ENCODE data around the gene FRK. TPM values are rescaled to one million over a fixed set of nuclear protein-coding genes. Genes with fewer than 3 reads are reported as not detected.
"Not testable (repeated sequence)": the region's sequence is repeated elsewhere in the genome, so short reads cannot be mapped to it uniquely, and the experiment has no call there.

FRK gene
- total and polyA plus RNA-seq, 2 donors: 0.80 to 0.98 TPM

DNA sequence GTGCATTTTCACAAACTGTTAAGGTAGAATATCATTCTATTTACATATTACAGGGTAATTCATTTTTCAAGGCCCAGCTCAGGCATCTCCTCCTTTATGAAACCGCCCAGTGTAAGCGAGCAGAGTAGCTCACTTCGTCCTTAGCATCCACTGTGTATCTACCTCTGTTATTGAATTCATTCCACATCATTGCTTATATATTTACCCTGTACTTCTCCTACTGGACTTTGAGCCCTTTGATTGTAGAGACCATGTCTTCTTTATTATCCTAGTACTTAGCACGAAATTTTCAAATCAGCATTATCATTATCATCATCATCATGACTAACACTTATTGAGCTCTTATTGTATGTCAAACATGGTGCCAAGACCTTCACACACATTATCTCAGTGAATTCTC is 76.7 kb downstream of the FRK start:
- Histone ChIP-seq H3K9me3 (ENCODE audit: control insufficient read depth in 2 of 2, insufficient read depth in 1 of 2, low read length in 1 of 2) (no peaks in the 10 kb centered on the region), H3K27ac (ENCODE audit: low read depth in 1 of 2, low read length in 1 of 2) (no peak overlapping the region)
- 93% methylated on average over 4 of the region's 4 CpGs for WGBS

DNA sequence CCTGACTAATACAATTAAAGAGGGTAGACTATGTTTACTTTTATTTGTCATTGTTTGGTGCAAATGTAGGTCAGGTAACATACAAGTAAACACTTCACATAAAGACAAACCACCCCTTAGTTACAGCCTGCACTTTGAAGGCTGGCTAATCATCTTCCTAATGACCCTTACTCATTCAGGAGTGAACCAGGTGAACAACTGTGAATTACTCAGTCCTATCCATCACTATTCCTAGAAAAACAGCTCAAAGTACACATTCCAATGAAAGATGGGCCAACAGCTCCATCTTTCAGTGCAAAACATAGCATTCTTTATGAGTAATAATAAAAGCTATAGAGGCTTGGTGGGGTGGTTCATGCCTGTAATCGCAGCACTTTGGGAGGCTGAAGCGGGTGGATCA is 78.2 kb downstream of the FRK start:
- H3K4me3 ChIP-seq (ENCODE audit: low read length in 2 of 2): no peak overlapping the region
- no peaks in the 10 kb centered on the region for H3K36me3 ChIP-seq (ENCODE audit: control insufficient read depth in 2 of 2, insufficient read depth in 2 of 2, low read length in 1 of 2)
- no peak overlapping the region for H3K27ac ChIP-seq (ENCODE audit: low read depth in 1 of 2, low read length in 1 of 2)
- DNase-seq (ENCODE audit: low read depth in 6 of 9, low spot score in 9 of 9): no peak
- H3K4me1 ChIP-seq (ENCODE audit: control insufficient read depth in 2 of 2, insufficient read depth in 2 of 2, low read length in 2 of 2): no peaks in the 10 kb centered on the region
- H3K9me3 ChIP-seq (ENCODE audit: control insufficient read depth in 2 of 2, insufficient read depth in 1 of 2, low read length in 1 of 2): no peaks in the 10 kb centered on the region
- 98% methylated on average over 2 of the region's 2 CpGs for WGBS
- no peaks in the 10 kb centered on the region for H3K27me3 ChIP-seq (ENCODE audit: control insufficient read depth in 2 of 2, insufficient read depth in 1 of 2, low read length in 1 of 2)

More for the DNA sequence above, 76.7 kb downstream of the FRK start:
- DNase-seq (ENCODE audit: low read depth in 6 of 9, low spot score in 9 of 9): no peak
- Histone ChIP-seq H3K36me3 (ENCODE audit: control insufficient read depth in 2 of 2, insufficient read depth in 2 of 2, low read length in 1 of 2) (no peaks in the 10 kb centered on the region), H3K4me3 (ENCODE audit: low read length in 2 of 2) (no peak overlapping the region), H3K4me1 (ENCODE audit: control insufficient read depth in 2 of 2, insufficient read depth in 2 of 2, low read length in 2 of 2) (no peaks in the 10 kb centered on the region), H3K27me3 (ENCODE audit: control insufficient read depth in 2 of 2, insufficient read depth in 1 of 2, low read length in 1 of 2) (no peaks in the 10 kb centered on the region)

DNA sequence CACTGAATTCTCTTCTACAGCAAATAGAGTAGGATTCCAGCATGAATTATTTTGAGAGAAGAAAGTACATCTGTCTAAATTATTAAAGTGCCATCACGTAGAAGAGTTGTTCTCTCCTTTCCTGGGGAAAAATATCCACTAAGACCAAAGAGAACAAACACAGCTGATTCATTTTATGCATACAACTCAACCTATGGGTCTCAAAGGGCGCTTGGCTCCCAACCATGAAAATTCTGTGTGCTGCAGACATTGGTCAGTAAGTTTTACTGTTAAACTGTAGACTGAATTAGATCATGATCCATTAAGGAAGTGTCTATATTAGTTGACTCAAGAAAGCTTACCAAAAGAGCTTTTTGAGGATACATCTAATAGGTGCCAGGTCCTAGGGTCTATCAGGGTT is 83.5 kb downstream of the FRK start:
- H3K27me3 ChIP-seq (ENCODE audit: control insufficient read depth in 2 of 2, insufficient read depth in 1 of 2, low read length in 1 of 2): no peaks in the 10 kb centered on the region

DNA sequence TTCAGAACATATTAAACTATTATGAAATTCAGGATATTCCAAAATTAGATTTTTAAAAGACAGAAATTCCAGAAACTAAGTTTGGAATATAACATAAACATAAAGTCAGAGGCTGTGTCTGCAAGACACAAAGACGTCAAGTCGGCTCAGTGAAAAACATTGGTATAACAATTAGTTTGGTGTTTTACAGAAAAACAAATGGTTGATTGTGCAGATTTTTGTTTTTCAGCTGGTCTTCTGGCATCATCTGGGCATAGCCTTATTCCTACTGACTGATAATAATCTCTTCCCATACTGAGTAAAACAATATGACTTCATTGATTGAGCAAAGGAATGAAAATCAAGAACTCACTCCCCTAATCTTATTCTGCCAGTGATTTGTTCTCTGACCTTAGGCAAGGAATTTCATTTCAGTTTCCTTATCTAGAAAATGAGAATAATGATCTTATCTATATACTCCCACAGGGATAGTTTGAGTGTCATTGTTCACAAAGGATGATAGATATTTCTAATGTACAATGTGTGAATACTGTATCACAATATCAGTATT is 84.3 kb downstream of the FRK start:
- 93% methylated on average over 2 of the region's 2 CpGs for WGBS
- no peaks in the 10 kb centered on the region for H3K27me3 ChIP-seq (ENCODE audit: control insufficient read depth in 2 of 2, insufficient read depth in 1 of 2, low read length in 1 of 2)
- no peak overlapping the region for H3K4me3 ChIP-seq (ENCODE audit: low read length in 2 of 2)
- DNase-seq (ENCODE audit: low read depth in 6 of 9, low spot score in 9 of 9): no peak
- H3K36me3 ChIP-seq (ENCODE audit: control insufficient read depth in 2 of 2, insufficient read depth in 2 of 2, low read length in 1 of 2): no peaks in the 10 kb centered on the region
- H3K27ac ChIP-seq (ENCODE audit: low read depth in 1 of 2, low read length in 1 of 2): no peak overlapping the region
- no peaks in the 10 kb centered on the region for H3K9me3 ChIP-seq (ENCODE audit: control insufficient read depth in 2 of 2, insufficient read depth in 1 of 2, low read length in 1 of 2)
- no peaks in the 10 kb centered on the region for H3K4me1 ChIP-seq (ENCODE audit: control insufficient read depth in 2 of 2, insufficient read depth in 2 of 2, low read length in 2 of 2)

More for the DNA sequence above, 83.5 kb downstream of the FRK start:
- H3K27ac ChIP-seq (ENCODE audit: low read depth in 1 of 2, low read length in 1 of 2): no peak overlapping the region
- no peak overlapping the region for H3K4me3 ChIP-seq (ENCODE audit: low read length in 2 of 2)
- no peaks in the 10 kb centered on the region for H3K9me3 ChIP-seq (ENCODE audit: control insufficient read depth in 2 of 2, insufficient read depth in 1 of 2, low read length in 1 of 2)
- DNase-seq (ENCODE audit: low read depth in 6 of 9, low spot score in 9 of 9): no peak
- H3K4me1 ChIP-seq (ENCODE audit: control insufficient read depth in 2 of 2, insufficient read depth in 2 of 2, low read length in 2 of 2): no peaks in the 10 kb centered on the region
- WGBS: 43% methylated on average over 2 of the region's 2 CpGs
- H3K36me3 ChIP-seq (ENCODE audit: control insufficient read depth in 2 of 2, insufficient read depth in 2 of 2, low read length in 1 of 2): no peaks in the 10 kb centered on the region

DNA sequence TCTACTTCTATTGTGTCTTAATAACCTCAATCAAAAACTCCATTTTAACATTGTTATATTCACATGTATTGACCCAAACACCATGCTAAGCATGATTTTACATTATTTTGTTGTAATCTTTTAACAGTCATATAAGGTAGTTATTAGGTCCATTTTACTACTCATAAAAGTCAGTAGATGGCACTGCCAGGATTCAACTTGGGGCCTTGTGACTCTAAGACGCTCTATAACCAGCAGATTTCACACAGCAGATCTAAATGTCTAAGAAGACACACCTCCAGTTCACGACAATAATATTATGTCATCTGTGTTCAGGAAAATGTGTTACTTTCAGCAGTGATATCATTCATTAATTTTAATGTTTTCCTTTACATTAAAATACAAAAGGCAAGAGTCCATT is 88.0 kb downstream of the FRK start:
- Histone ChIP-seq H3K9me3 (ENCODE audit: control insufficient read depth in 2 of 2, insufficient read depth in 1 of 2, low read length in 1 of 2) (no peaks in the 10 kb centered on the region), H3K4me3 (ENCODE audit: low read length in 2 of 2) (no peak overlapping the region), H3K36me3 (ENCODE audit: control insufficient read depth in 2 of 2, insufficient read depth in 2 of 2, low read length in 1 of 2) (no peaks in the 10 kb centered on the region), H3K27ac (ENCODE audit: low read depth in 1 of 2, low read length in 1 of 2) (no peak overlapping the region), H3K27me3 (ENCODE audit: control insufficient read depth in 2 of 2, insufficient read depth in 1 of 2, low read length in 1 of 2) (no peaks in the 10 kb centered on the region), H3K4me1 (ENCODE audit: control insufficient read depth in 2 of 2, insufficient read depth in 2 of 2, low read length in 2 of 2) (no peaks in the 10 kb centered on the region)
- DNase-seq (ENCODE audit: low read depth in 6 of 9, low spot score in 9 of 9): no peak
- 88% methylated on average over 2 of the region's 2 CpGs for whole genome bisulfite sequencing

DNA sequence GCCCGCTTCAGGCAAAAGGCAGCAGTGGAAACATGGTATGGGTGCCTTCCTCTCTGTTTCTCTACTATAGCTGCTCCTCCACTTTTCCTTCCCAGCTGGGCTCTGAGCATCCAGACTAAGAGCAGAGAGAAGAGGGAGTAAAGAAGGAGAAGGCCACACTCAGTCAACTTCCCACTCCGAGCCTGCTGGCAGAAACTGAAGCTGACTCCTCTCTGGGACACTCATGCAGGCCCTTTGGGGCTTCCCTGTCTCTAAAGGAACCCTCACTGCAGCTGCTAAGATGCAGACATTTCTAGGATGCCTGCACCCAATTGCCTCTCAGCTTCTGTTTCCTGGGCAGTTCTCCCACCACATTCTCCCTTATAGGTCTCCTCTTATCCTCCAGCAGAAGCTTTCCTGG is 88.9 kb downstream of the FRK start:
- Histone ChIP-seq H3K4me1 (ENCODE audit: control insufficient read depth in 2 of 2, insufficient read depth in 2 of 2, low read length in 2 of 2) (no peaks in the 10 kb centered on the region), H3K4me3 (ENCODE audit: low read length in 2 of 2) (no peak overlapping the region), H3K9me3 (ENCODE audit: control insufficient read depth in 2 of 2, insufficient read depth in 1 of 2, low read length in 1 of 2) (no peaks in the 10 kb centered on the region), H3K36me3 (ENCODE audit: control insufficient read depth in 2 of 2, insufficient read depth in 2 of 2, low read length in 1 of 2) (no peaks in the 10 kb centered on the region), H3K27me3 (ENCODE audit: control insufficient read depth in 2 of 2, insufficient read depth in 1 of 2, low read length in 1 of 2) (no peaks in the 10 kb centered on the region), H3K27ac (ENCODE audit: low read depth in 1 of 2, low read length in 1 of 2) (no peak overlapping the region)
- DNase-seq (ENCODE audit: low read depth in 6 of 9, low spot score in 9 of 9): no peak
- 92% methylated on average over 2 of the region's 2 CpGs for WGBS

DNA sequence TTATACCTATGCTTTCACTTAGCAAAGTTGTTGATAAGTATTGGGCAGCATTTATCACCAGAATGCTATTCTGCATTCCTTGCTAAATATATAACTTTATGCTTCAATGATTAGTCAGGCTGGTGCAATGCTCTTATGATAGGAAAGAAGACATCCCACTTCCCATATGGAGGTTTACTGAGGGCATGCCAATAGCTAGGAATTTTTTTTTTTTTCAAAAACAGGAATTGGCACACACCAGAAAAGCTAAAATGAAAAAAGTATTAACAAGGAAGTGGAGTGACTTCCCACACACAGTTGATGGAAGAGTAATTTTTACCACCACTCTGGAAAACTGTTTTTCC is 90.8 kb downstream of the FRK start:
- no peak for DNase-seq (ENCODE audit: low read depth in 6 of 9, low spot score in 9 of 9)
- no peaks in the 10 kb centered on the region for H3K9me3 ChIP-seq (ENCODE audit: control insufficient read depth in 2 of 2, insufficient read depth in 1 of 2, low read length in 1 of 2)
- H3K36me3 ChIP-seq (ENCODE audit: control insufficient read depth in 2 of 2, insufficient read depth in 2 of 2, low read length in 1 of 2): no peaks in the 10 kb centered on the region
- H3K4me3 ChIP-seq (ENCODE audit: low read length in 2 of 2): no peak overlapping the region
- no peaks in the 10 kb centered on the region for H3K4me1 ChIP-seq (ENCODE audit: control insufficient read depth in 2 of 2, insufficient read depth in 2 of 2, low read length in 2 of 2)
- no peak overlapping the region for H3K27ac ChIP-seq (ENCODE audit: low read depth in 1 of 2, low read length in 1 of 2)
- H3K27me3 ChIP-seq (ENCODE audit: control insufficient read depth in 2 of 2, insufficient read depth in 1 of 2, low read length in 1 of 2): no peaks in the 10 kb centered on the region

DNA sequence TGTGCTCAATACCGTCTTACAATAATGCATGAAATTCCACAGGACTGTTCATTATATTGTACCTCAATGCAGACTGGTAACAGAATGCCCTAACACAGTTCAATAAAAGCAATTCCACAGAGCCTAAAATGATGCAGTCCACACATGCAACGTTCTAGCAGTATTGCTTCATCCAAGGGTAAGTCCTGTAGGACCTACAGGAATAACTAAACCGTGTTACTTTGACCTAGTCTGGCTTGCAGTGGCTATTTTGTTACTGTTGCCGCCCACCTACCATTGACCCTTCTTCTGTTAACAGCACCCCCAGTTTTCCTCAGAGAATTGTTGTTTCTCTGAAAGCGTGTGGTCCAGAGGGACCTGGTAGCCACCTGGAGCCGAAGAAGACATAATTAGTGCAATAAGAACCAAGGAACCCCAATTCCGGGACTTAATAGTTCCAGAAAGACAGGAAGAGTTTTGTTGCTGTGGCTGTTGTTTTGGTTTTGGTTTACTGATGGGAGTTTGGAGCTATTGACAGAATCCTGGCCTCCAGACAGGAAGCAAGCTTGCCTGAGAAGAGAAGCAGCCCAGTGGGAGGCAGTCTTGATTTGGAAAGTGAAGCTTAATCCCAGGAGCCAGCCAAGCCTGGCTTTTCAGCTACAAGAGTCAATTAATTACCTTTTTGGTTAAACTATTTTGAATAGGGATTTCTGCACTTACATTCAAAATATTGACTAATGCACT is 91.3 kb downstream of the FRK start:
- Histone ChIP-seq H3K36me3 (ENCODE audit: control insufficient read depth in 2 of 2, insufficient read depth in 2 of 2, low read length in 1 of 2) (no peaks in the 10 kb centered on the region), H3K4me3 (ENCODE audit: low read length in 2 of 2) (no peak overlapping the region), H3K9me3 (ENCODE audit: control insufficient read depth in 2 of 2, insufficient read depth in 1 of 2, low read length in 1 of 2) (no peaks in the 10 kb centered on the region), H3K4me1 (ENCODE audit: control insufficient read depth in 2 of 2, insufficient read depth in 2 of 2, low read length in 2 of 2) (no peaks in the 10 kb centered on the region), H3K27ac (ENCODE audit: low read depth in 1 of 2, low read length in 1 of 2) (no peak overlapping the region), H3K27me3 (ENCODE audit: control insufficient read depth in 2 of 2, insufficient read depth in 1 of 2, low read length in 1 of 2) (no peaks in the 10 kb centered on the region)
- 87% methylated on average over 7 of the region's 7 CpGs for WGBS
- no peak for DNase-seq (ENCODE audit: low read depth in 6 of 9, low spot score in 9 of 9)

DNA sequence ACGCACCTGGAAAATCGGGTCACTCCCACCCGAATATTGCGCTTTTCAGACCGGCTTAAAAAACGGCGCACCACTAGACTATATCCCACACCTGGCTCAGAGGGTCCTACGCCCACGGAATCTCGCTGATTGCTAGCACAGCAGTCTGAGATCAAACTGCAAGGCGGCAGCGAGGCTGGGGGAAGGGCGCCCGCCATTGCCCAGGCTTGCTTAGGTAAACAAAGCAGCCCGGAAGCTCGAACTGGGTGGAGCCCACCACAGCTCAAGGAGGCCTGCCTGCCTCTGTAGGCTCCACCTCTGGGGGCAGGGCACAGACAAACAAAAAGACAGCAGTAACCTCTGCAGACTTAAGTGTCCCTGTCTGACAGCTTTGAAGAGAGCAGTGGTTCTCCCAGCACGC is 100.4 kb downstream of the FRK start:
- H3K27ac ChIP-seq (ENCODE audit: low read depth in 1 of 2, low read length in 1 of 2); H3K27me3 ChIP-seq (ENCODE audit: control insufficient read depth in 2 of 2, insufficient read depth in 1 of 2, low read length in 1 of 2); H3K9me3 ChIP-seq (ENCODE audit: control insufficient read depth in 2 of 2, insufficient read depth in 1 of 2, low read length in 1 of 2); H3K36me3 ChIP-seq (ENCODE audit: control insufficient read depth in 2 of 2, insufficient read depth in 2 of 2, low read length in 1 of 2); DNase-seq (ENCODE audit: low read depth in 6 of 9, low spot score in 9 of 9); H3K4me1 ChIP-seq (ENCODE audit: control insufficient read depth in 2 of 2, insufficient read depth in 2 of 2, low read length in 2 of 2); H3K4me3 ChIP-seq (ENCODE audit: low read length in 2 of 2): not testable (repeated sequence)
- 96% methylated on average over 11 of the region's 17 CpGs for WGBS
